SIG-M5 (cell line): ENCODE measurements around the gene PDXDC1.
"Not testable (repeated sequence)": the region's sequence is repeated elsewhere in the genome, so short reads cannot be mapped to it uniquely, and the experiment has no call there.

Experiments
- DNase-seq: peaks from one replicate; lab custom pipeline; 2025; lab: John Stamatoyannopoulos, UW

Gene PDXDC1

GRCh38 chr16:15016951-15017580 lies 42.2 kb downstream of the PDXDC1 start:
- DNase-seq = not testable (repeated sequence)

- not testable (repeated sequence) for DNase-seq
These were observed 46.6 kb downstream of the PDXDC1 start for GRCh38 chr16:15021429-15021828.

- DNase-seq = not testable (repeated sequence)
These were observed 47.4 kb downstream of the PDXDC1 start for GRCh38 chr16:15022194-15022593.

- not testable (repeated sequence) for DNase-seq
These were observed 48.7 kb downstream of the PDXDC1 start for GRCh38 chr16:15023381-15024077.

- DNase-seq = not testable (repeated sequence)
These were observed 50.0 kb downstream of the PDXDC1 start for GRCh38 chr16:15024858-15025199.

GRCh38 chr16:15025234-15025951 lies 50.6 kb downstream of the PDXDC1 start:
- DNase-seq = not testable (repeated sequence)

GRCh38 chr16:15027051-15027450 lies 52.2 kb downstream of the PDXDC1 start:
- DNase-seq = not testable (repeated sequence)

GRCh38 chr16:15027503-15028344 lies 52.9 kb downstream of the PDXDC1 start:
- DNase-seq = not testable (repeated sequence)

GRCh38 chr16:15028345-15028715 lies 53.5 kb downstream of the PDXDC1 start:
- DNase-seq = not testable (repeated sequence)

GRCh38 chr16:15028801-15029698 lies 54.2 kb downstream of the PDXDC1 start:
- DNase-seq = not testable (repeated sequence)

GRCh38 chr16:15029749-15030148 lies 54.9 kb downstream of the PDXDC1 start:
- DNase-seq = not testable (repeated sequence)

GRCh38 chr16:15031179-15031578 lies 56.4 kb downstream of the PDXDC1 start:
- DNase-seq = no peak

GRCh38 chr16:15031586-15031985 lies 56.8 kb downstream of the PDXDC1 start:
- DNase-seq = no peak

- DNase-seq = no peak
These were observed 57.9 kb downstream of the PDXDC1 start for GRCh38 chr16:15032547-15033308.

- no peak for DNase-seq
These were observed 58.5 kb downstream of the PDXDC1 start for GRCh38 chr16:15033309-15033707.

GRCh38 chr16:15034266-15035162 lies 59.7 kb downstream of the PDXDC1 start:
- DNase-seq = no peak

- no peak for DNase-seq
These were observed 60.4 kb downstream of the PDXDC1 start for GRCh38 chr16:15035163-15035729.

- no peak for DNase-seq
These were observed 62.2 kb downstream of the PDXDC1 start for GRCh38 chr16:15037003-15037402.

- no peak for DNase-seq
These were observed 62.9 kb downstream of the PDXDC1 start for GRCh38 chr16:15037745-15038144.
